ENCODE results near the gene TAGLN3.

The TAGLN3 gene

GRCh38 chr3:111978583-111979433, 19.9 kb upstream of the TAGLN3 start, which contains the start of gene ABHD10:
Gene ABHD10, plus strand, starts transcription at chr3:111979026. Its CDS starts 36 bp downstream, at chr3:111979062.
- DNase-seq (ENCODE audit: low read depth in 2 of 2): peak; percentile 91 to 97

- DNase-seq (ENCODE audit: low read depth in 2 of 2): no peak
Observed at GRCh38 chr3:111979434-111980038, 19.2 kb upstream of the TAGLN3 start.

GRCh38 chr3:111980716-111981456, 17.8 kb upstream of the TAGLN3 start:
- no peak for DNase-seq (ENCODE audit: low read depth in 2 of 2)

GRCh38 chr3:111981457-111981763, 17.3 kb upstream of the TAGLN3 start:
- no peak for DNase-seq (ENCODE audit: low read depth in 2 of 2)

- DNase-seq (ENCODE audit: low read depth in 2 of 2): no peak
Observed at GRCh38 chr3:111984636-111985298, 14.0 kb upstream of the TAGLN3 start.

GRCh38 chr3:111986800-111987199, 11.9 kb upstream of the TAGLN3 start:
- no peak for DNase-seq (ENCODE audit: low read depth in 2 of 2)

GRCh38 chr3:111989061-111989678, 9.6 kb upstream of the TAGLN3 start:
- no peak for DNase-seq (ENCODE audit: low read depth in 2 of 2)

- no peak for DNase-seq (ENCODE audit: low read depth in 2 of 2)
Observed at GRCh38 chr3:111993038-111993437, 5.7 kb upstream of the TAGLN3 start.

- DNase-seq (ENCODE audit: low read depth in 2 of 2): no peak
Observed at GRCh38 chr3:111999484-112000324, 982 bp downstream of the TAGLN3 start.

GRCh38 chr3:112000367-112000771, 1.6 kb downstream of the TAGLN3 start:
- no peak for DNase-seq (ENCODE audit: low read depth in 2 of 2)

GRCh38 chr3:112000966-112001365, 2.2 kb downstream of the TAGLN3 start:
- DNase-seq (ENCODE audit: low read depth in 2 of 2): no peak

GRCh38 chr3:112001526-112001925, 2.8 kb downstream of the TAGLN3 start:
- no peak for DNase-seq (ENCODE audit: low read depth in 2 of 2)

- peak; percentile 39 to 58 for DNase-seq (ENCODE audit: low read depth in 2 of 2)
Observed at GRCh38 chr3:112002096-112002971, 3.6 kb downstream of the TAGLN3 start.

- no peak for DNase-seq (ENCODE audit: low read depth in 2 of 2)
Observed at GRCh38 chr3:112003321-112004080, 4.8 kb downstream of the TAGLN3 start.

GRCh38 chr3:112004187-112004586, 5.5 kb downstream of the TAGLN3 start:
- no peak for DNase-seq (ENCODE audit: low read depth in 2 of 2)

GRCh38 chr3:112004669-112005068, 5.9 kb downstream of the TAGLN3 start:
- DNase-seq (ENCODE audit: low read depth in 2 of 2): no peak

GRCh38 chr3:112005091-112005672, 6.5 kb downstream of the TAGLN3 start:
- no peak for DNase-seq (ENCODE audit: low read depth in 2 of 2)

- no peak for DNase-seq (ENCODE audit: low read depth in 2 of 2)
Observed at GRCh38 chr3:112007633-112008032, 8.9 kb downstream of the TAGLN3 start.

- DNase-seq (ENCODE audit: low read depth in 2 of 2): no peak
Observed at GRCh38 chr3:112009670-112010069, 10.9 kb downstream of the TAGLN3 start.

All from activated CD8-positive, alpha-beta memory T cell treated with anti-CD3 and anti-CD28 coated beads for 4 hours (primary cell).